Caco-2 (cell line): Measurements from ENCODE around the gene SLC15A5. TPM values are rescaled to one million over a fixed set of nuclear protein-coding genes. Genes with fewer than 3 reads are reported as not detected.

ENCODE experiments used
- BruUV-seq: library from RNA; stranded (reverse); fragments of 400-500 nt; replicated peaks from 2 replicates; lab custom pipeline; 2021; lab: Mats Ljungman, UMichigan
- CTCF ChIA-PET: fragments of 300-600 bp; sonication (Branson Sonifier 250); formaldehyde crosslinking; loops from one replicate; lab custom pipeline; 2022; ENCODE audit warnings: antibody characterized with exemption; lab: Charles Lee
- POLR2A ChIA-PET: fragments of 300-600 bp; sonication (Branson Sonifier 250); formaldehyde crosslinking; loops from one replicate; lab custom pipeline; 2022; ENCODE audit warnings: antibody characterized with exemption; lab: Charles Lee
- DNase-seq, 2 experiments: peaks; one replicate each; pipeline versions ENCODE4 v3.0.0 to v3.0.0-alpha.2; 2020 to 2022
- H3K27me3 ChIP-seq: replicated peaks from 2 replicates; pipeline ENCODE4 v1.6.0; 2011; ENCODE audit warnings: low read length; ENCODE audit not compliant: control insufficient read depth, insufficient read depth
- H3K36me3 ChIP-seq: 2 replicates; pipeline ENCODE4 v1.5.1; 2011; ENCODE audit warnings: low read length; ENCODE audit not compliant: control insufficient read depth, insufficient read depth
- H3K4me1 ChIP-seq: fragments of 250-450 bp; sonication (Bioruptor Pico); 2 replicates; pipeline ENCODE4 v1.5.1; 2020; ENCODE audit warnings: mild to moderate bottlenecking
- H3K4me3 ChIP-seq: 2 replicates; pipeline ENCODE4 v1.5.1; 2011; ENCODE audit warnings: low read depth, mild to moderate bottlenecking, control low read depth, low read length
- H3K9me3 ChIP-seq: fragments of 250-450 bp; sonication (Bioruptor Pico); 2 replicates; pipeline ENCODE4 v1.5.1; 2020; ENCODE audit warnings: mild to moderate bottlenecking, moderate library complexity
- H3K27ac Mint-ChIP-seq: one replicate; pipeline ENCODE4 v1.8.0; 2022; ENCODE audit warnings: mixed read lengths; ENCODE audit not compliant: unreplicated experiment
- H3K27me3 Mint-ChIP-seq: one replicate; pipeline ENCODE4 v1.8.0; 2022; ENCODE audit warnings: mixed read lengths; ENCODE audit not compliant: insufficient read depth, unreplicated experiment
- H3K36me3 Mint-ChIP-seq: one replicate; pipeline ENCODE4 v1.8.0; 2022; ENCODE audit warnings: mild to moderate bottlenecking, mixed read lengths; ENCODE audit not compliant: insufficient read depth, unreplicated experiment
- H3K4me1 Mint-ChIP-seq: one replicate; pipeline ENCODE4 v1.8.0; 2022; ENCODE audit warnings: low read depth, mixed read lengths; ENCODE audit not compliant: unreplicated experiment
- H3K4me3 Mint-ChIP-seq: one replicate; pipeline ENCODE4 v1.8.0; 2022; ENCODE audit warnings: mild to moderate bottlenecking, moderate library complexity, mixed read lengths; ENCODE audit not compliant: unreplicated experiment
- H3K9me3 Mint-ChIP-seq: one replicate; pipeline ENCODE4 v1.8.0; 2022; ENCODE audit warnings: mixed read lengths; ENCODE audit not compliant: unreplicated experiment
- CTCF ChIP-seq, 2 experiments: fragments of 200-600 bp in 1 of 2; IDR thresholded peaks; 1 replicate in 1 of 2; 2 replicates in 1 of 2; pipeline versions ENCODE4 v1.5.1 to v1.8.0; 2011 to 2022; ENCODE audit warnings: antibody characterized with exemption in 1 of 2, control low read depth in 1 of 2, inconsistent platforms in 1 of 2, low read depth in 1 of 2, low read length in 1 of 2, mild to moderate bottlenecking in 1 of 2, moderate library complexity in 1 of 2; ENCODE audit not compliant: insufficient read depth in 1 of 2, severe bottlenecking in 1 of 2, unreplicated experiment in 1 of 2
- intact Hi-C: fragments of 100-400 bp; cut with micrococcal nuclease; formaldehyde crosslinking; loops from one replicate; pipeline ENCODE4 v1.10.0; 2022; ENCODE audit not compliant: unreplicated experiment
- total RNA-seq: library from RNA; stranded (reverse); gene quantifications from 2 replicates; pipeline ENCODE4 v1.2.3, GENCODE V29; 2022

SLC15A5 gene
- total RNA-seq, 1 experiment from 2014 or later = not detected

- Mint-ChIP-seq H3K9me3 (no peaks in the 10 kb centered on the region), H3K36me3 (no peaks in the 10 kb centered on the region), H3K4me3 (no peak overlapping the region), H3K4me1 (no peaks in the 10 kb centered on the region), H3K27me3 (peaks cover 6% of the 10 kb centered on the region), H3K27ac (no peak overlapping the region)
- ChIA-PET CTCF (no interaction called here), POLR2A (no interaction called here)
- no TSS peak for BruUV-seq
- no peak for DNase-seq
- H3K4me1 ChIP-seq = no peaks in the 10 kb centered on the region
- H3K27me3 ChIP-seq = no peaks in the 10 kb centered on the region
- no peaks in the 10 kb centered on the region for H3K9me3 ChIP-seq
- TF ChIP-seq CTCF (IDR thresholded peaks at IDR 0.05; ENCODE audit: insufficient read depth in 1 of 2, low read depth in 1 of 2, low read length in 1 of 2, severe bottlenecking in 1 of 2, unreplicated experiment in 1 of 2) = no peak
- intact Hi-C loops = no loop called here
- no peaks in the 10 kb centered on the region for H3K36me3 ChIP-seq
- H3K4me3 ChIP-seq = no peak overlapping the region
Observed at GRCh38 chr12:16148938-16149337, 128.5 kb downstream of the SLC15A5 start.

Other genes with a start within 250 kb of the SLC15A5 start
- gene MGST1, start 70.0 kb upstream of the SLC15A5 start, total RNA-seq = 105 and 122 TPM in 2 replicates